ENCODE data around the gene C2CD4B. TPM values are rescaled to one million over a fixed set of nuclear protein-coding genes. Genes with fewer than 3 reads are reported as not detected.

Gene C2CD4B
- total RNA-seq, 6 experiments from 2014 or later = not detected

DNA sequence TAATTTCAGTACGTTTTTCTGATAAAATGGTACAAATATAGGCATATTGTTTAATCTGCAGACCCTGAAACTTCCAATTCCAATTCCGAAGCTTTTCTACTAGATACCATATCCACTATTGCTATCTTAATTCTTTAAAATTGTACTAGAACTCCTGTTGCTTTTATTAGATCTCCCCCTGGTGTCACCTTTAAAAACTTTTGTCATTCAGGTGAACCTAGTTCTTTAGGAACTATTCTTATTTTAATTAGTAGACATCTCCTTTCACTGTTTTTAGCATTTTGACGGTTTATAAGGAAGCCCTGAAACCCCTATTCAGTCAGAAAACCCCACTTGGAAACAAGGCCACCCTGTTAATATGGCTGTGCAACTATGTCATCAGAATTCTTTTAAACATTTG lies 22.3 kb downstream of the C2CD4B start:
- no peaks in the 10 kb centered on the region for H3K9me3 Mint-ChIP-seq
- no peak overlapping the region for H3K4me3 Mint-ChIP-seq
- H3K4me1 Mint-ChIP-seq (ENCODE audit: low read depth) = peaks cover 5% of the 10 kb centered on the region
- DNase-seq = no peak
- TF ChIP-seq, protein P1, sequence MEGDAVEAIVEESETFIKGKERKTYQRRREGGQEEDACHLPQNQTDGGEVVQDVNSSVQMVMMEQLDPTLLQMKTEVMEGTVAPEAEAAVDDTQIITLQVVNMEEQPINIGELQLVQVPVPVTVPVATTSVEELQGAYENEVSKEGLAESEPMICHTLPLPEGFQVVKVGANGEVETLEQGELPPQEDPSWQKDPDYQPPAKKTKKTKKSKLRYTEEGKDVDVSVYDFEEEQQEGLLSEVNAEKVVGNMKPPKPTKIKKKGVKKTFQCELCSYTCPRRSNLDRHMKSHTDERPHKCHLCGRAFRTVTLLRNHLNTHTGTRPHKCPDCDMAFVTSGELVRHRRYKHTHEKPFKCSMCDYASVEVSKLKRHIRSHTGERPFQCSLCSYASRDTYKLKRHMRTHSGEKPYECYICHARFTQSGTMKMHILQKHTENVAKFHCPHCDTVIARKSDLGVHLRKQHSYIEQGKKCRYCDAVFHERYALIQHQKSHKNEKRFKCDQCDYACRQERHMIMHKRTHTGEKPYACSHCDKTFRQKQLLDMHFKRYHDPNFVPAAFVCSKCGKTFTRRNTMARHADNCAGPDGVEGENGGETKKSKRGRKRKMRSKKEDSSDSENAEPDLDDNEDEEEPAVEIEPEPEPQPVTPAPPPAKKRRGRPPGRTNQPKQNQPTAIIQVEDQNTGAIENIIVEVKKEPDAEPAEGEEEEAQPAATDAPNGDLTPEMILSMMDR (IDR thresholded peaks at IDR 0.05) = peak; percentile 36; the same call in 1 of the 2 replicates
- H3K27me3 Mint-ChIP-seq (ENCODE audit: insufficient read depth) = peaks cover 2% of the 10 kb centered on the region
- no peaks in the 10 kb centered on the region for H3K36me3 Mint-ChIP-seq (ENCODE audit: low read depth)
- no peak overlapping the region for H3K27ac Mint-ChIP-seq

DNA sequence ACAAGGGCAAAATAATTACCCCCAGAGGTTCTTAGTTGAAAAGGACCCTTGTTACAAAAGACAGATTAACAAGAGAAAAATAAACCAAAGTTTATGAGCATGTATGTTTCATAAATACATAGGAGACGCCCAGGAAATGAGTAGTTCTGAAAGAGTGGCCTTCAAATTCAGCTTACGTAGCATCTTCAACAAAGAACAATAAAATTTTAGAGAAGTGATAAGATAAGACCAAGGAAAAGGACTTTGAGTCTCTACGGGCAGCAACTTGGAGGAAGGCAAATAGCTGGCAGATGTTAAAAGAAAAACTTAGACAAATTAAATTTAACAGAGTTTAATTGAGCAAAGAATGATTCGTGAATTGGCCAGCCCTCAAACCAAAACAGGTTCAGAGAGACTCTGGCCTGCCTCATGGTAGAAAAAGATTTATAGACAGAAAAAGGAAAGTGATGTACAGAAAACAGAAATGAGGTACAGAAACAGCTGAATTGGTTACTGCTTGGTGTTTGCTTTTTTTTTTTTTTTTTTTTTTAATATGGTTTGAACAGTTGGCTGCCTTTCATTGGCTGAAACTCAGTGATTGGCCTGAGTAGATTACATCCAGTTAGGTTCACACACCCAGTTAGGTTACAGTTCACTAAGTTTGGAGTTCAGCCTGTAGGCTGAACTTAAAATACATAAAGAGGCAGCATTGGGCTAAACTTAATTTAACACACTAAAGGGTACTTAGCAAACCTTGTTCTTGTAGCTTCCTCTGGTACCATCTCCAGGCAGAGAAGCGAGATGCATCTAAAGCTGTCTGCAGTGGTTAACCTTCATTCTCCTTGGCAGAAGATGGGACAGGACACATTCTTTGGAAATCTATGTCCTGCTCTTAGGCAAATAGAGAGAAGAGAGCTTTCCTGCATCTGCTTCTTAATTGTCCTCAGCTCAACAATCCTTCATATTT lies 23.2 kb downstream of the C2CD4B start:
- H3K27me3 Mint-ChIP-seq (ENCODE audit: insufficient read depth) = peaks cover 2% of the 10 kb centered on the region
- no peaks in the 10 kb centered on the region for H3K9me3 Mint-ChIP-seq
- TF ChIP-seq, protein P1 (IDR thresholded peaks at IDR 0.05) = no peak
- H3K36me3 Mint-ChIP-seq (ENCODE audit: low read depth) = no peaks in the 10 kb centered on the region
- H3K4me3 Mint-ChIP-seq = no peak overlapping the region
- DNase-seq = no peak
- H3K27ac Mint-ChIP-seq = no peak overlapping the region
- peaks cover 6% of the 10 kb centered on the region for H3K4me1 Mint-ChIP-seq (ENCODE audit: low read depth)

DNA sequence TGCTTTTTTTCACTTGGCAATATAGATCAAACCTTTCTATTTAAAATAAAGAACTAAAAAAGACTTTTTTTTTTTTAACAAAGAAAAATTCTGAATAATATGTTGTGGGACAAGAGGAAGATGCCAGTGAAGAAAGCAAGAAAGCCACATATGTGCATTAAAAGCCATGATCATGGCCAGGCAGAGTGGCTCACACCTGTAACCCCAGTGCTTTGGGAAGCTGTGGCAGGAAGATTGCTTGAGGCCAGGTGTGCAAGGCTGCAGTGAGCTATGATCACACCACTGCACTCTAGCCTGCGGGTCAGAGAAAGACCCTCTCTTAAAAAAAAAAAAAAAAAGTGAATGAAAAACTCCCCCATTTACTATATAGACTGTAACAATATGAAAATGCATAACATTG lies 23.9 kb downstream of the C2CD4B start:
- peaks cover 2% of the 10 kb centered on the region for H3K27me3 Mint-ChIP-seq (ENCODE audit: insufficient read depth)
- no peak overlapping the region for H3K4me3 Mint-ChIP-seq
- no peaks in the 10 kb centered on the region for H3K9me3 Mint-ChIP-seq
- TF ChIP-seq, protein P1 (IDR thresholded peaks at IDR 0.05) = no peak
- peaks cover 6% of the 10 kb centered on the region for H3K4me1 Mint-ChIP-seq (ENCODE audit: low read depth)
- H3K27ac Mint-ChIP-seq = no peak overlapping the region
- H3K36me3 Mint-ChIP-seq (ENCODE audit: low read depth) = no peaks in the 10 kb centered on the region
- DNase-seq = no peak

DNA sequence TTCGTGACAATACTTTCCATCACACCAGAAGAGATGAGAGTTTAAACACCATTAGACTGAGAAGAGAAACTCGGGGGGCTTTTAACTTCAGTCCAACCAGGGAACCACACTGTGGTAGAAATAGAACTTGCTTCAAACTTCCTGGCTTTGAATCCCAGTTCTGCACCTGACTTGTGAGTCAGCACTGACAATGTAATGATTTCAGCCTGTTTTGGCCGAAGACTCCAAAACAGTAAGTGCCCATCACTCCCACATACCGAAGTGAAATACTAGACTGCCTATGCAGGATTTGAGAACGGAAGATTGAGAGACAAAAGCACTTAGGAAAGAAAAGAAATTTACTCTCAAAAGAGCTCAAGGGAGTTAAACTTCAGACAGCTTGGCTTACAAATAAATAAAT lies 27.0 kb downstream of the C2CD4B start:
- no peak overlapping the region for H3K4me3 Mint-ChIP-seq
- H3K27ac Mint-ChIP-seq = no peak overlapping the region
- no peaks in the 10 kb centered on the region for H3K9me3 Mint-ChIP-seq
- no peaks in the 10 kb centered on the region; the same call in none of the 2 replicates for H3K27me3 Mint-ChIP-seq (ENCODE audit: insufficient read depth)
- H3K4me1 Mint-ChIP-seq (ENCODE audit: low read depth) = peaks cover 13% of the 10 kb centered on the region
- peak; percentile 5 for DNase-seq
- TF ChIP-seq, protein P1 (IDR thresholded peaks at IDR 0.05) = no peak
- H3K36me3 Mint-ChIP-seq (ENCODE audit: low read depth) = no peaks in the 10 kb centered on the region

DNA sequence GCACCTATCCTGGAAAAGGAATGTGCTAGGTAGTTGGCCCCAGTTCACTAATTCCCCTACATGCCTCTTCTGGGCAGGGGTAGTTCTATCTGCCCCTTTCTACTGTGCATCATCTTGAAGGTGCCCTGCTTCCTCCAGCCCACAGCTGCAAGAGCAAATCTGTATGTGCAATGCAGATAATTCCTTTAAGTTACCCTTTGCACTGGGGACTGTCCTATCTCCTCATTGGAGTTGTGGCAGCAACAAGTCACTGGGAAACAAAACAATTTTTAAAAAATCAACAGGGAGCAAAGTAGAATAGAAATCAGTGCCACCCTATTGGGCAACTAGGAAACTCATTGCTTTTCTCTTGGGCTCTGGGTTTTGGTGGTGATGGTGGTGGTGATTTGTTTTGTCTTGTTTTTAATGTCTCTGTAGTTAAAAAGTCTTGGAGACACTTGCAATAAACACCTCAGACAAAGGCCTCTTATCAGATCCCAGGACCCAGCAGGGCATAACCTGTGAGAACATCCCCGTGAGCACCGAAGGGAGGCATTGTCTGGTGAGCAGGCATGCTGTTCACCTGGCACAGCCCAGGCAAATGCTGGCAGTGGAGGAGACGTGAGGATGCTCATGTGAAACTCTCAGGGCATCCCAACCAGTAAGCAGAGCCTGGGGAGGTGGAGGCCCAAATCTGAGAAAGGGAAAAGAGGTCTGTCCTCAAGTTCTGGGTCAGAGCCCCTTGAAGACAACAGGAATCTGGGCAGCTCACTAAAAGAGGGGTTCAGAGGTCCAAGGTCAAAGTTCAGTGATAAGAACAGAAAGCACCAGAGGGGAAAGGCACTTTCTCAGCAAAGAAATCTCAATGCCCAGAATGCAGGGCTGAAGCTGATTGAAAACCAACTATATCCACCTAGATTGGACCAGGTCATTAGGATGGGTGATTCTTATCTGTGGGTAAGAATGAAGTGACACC lies 27.9 kb downstream of the C2CD4B start:
- no peak for DNase-seq
- H3K4me3 Mint-ChIP-seq = no peak overlapping the region
- no peak overlapping the region for H3K27ac Mint-ChIP-seq
- TF ChIP-seq, protein P1 (IDR thresholded peaks at IDR 0.05) = no peak
- H3K4me1 Mint-ChIP-seq (ENCODE audit: low read depth) = peaks cover 13% of the 10 kb centered on the region
- no peaks in the 10 kb centered on the region for H3K9me3 Mint-ChIP-seq
- no peaks in the 10 kb centered on the region for H3K36me3 Mint-ChIP-seq (ENCODE audit: low read depth)
- H3K27me3 Mint-ChIP-seq (ENCODE audit: insufficient read depth) = no peaks in the 10 kb centered on the region; the same call in none of the 2 replicates

All from HFFc6 (cell line).